Liver (tissue), 9 donors: ENCODE results near the gene SLC13A2. TPM values are rescaled to one million over a fixed set of nuclear protein-coding genes. Genes with fewer than 3 reads are reported as not detected.

ENCODE experiments used
- DNase-seq: peaks from one replicate; pipeline ENCODE4 v3.0.0-alpha.2; 2017; ENCODE audit warnings: low spot score
- H3K27ac ChIP-seq, 2 donors: one replicate each; pipeline ENCODE4 v1.7.0; 2013; ENCODE audit warnings: inconsistent platforms in 2 of 2, low read length in 2 of 2, control low read depth in 1 of 2, low read depth in 1 of 2, mild to moderate bottlenecking in 1 of 2
- H3K27me3 ChIP-seq, 4 donors: one replicate each; pipeline versions ENCODE4 v1.6.1 to v1.7.0; 2013; ENCODE audit warnings: low read length in 3 of 4, inconsistent platforms in 1 of 4, mild to moderate bottlenecking in 1 of 4, moderate library complexity in 1 of 4; ENCODE audit not compliant: control insufficient read depth in 4 of 4, insufficient read depth in 4 of 4
- H3K36me3 ChIP-seq, 4 donors: one replicate each; pipeline versions ENCODE4 v1.6.1 to v1.7.0; 2013; ENCODE audit warnings: low read length in 3 of 4, mild to moderate bottlenecking in 3 of 4, low read depth in 1 of 4, moderate library complexity in 1 of 4; ENCODE audit not compliant: control insufficient read depth in 4 of 4, insufficient read depth in 3 of 4
- H3K4me1 ChIP-seq, 4 donors: one replicate each; pipeline versions ENCODE4 v1.6.1 to v1.7.0; 2013; ENCODE audit warnings: low read length in 3 of 4, mild to moderate bottlenecking in 3 of 4, moderate library complexity in 1 of 4; ENCODE audit not compliant: control insufficient read depth in 4 of 4, insufficient read depth in 4 of 4
- H3K4me3 ChIP-seq, 3 donors: one replicate each; pipeline versions ENCODE4 v1.6.1 to v1.7.0; 2013; ENCODE audit warnings: low read length in 3 of 3, control low read depth in 1 of 3, low read depth in 1 of 3, mild to moderate bottlenecking in 1 of 3
- H3K9ac ChIP-seq, 2 donors: one replicate each; pipeline ENCODE4 v1.7.0; 2013; ENCODE audit warnings: low read length in 2 of 2, mild to moderate bottlenecking in 2 of 2, moderate library complexity in 2 of 2, control low read depth in 1 of 2, low read depth in 1 of 2
- H3K9me3 ChIP-seq, 4 donors: one replicate each; pipeline versions ENCODE4 v1.6.1 to v1.7.0; 2013; ENCODE audit warnings: low read length in 3 of 4; ENCODE audit not compliant: control insufficient read depth in 4 of 4
- ATF3 ChIP-seq: IDR thresholded peaks from 2 replicates; pipeline ENCODE4 v1.6.1; 2016; ENCODE audit warnings: antibody characterized with exemption
- EGR1 ChIP-seq, 2 donors: IDR thresholded peaks; 2 replicates each; pipeline ENCODE4 v1.6.1; 2016 to 2018; ENCODE audit warnings: antibody characterized with exemption in 2 of 2, low read depth in 2 of 2
- FOXA1 ChIP-seq: IDR thresholded peaks from 2 replicates; pipeline ENCODE4 v1.6.1; 2016; ENCODE audit warnings: antibody characterized with exemption
- GABPA ChIP-seq, 2 donors: IDR thresholded peaks in 1 of 2; conservative IDR thresholded peaks in 1 of 2; 2 replicates each; pipeline ENCODE4 v1.6.1; 2016; ENCODE audit warnings: antibody characterized with exemption in 2 of 2, mild to moderate bottlenecking in 1 of 2, moderate library complexity in 1 of 2
- HNF4A ChIP-seq, 2 donors: conservative IDR thresholded peaks; 2 replicates each; pipeline ENCODE4 v1.6.1; 2016; ENCODE audit warnings: antibody characterized with exemption in 2 of 2, mild to moderate bottlenecking in 2 of 2
- NR2F2 ChIP-seq: IDR thresholded peaks from 2 replicates; pipeline ENCODE4 v1.6.1; 2016; ENCODE audit warnings: antibody characterized with exemption
- RAD21 ChIP-seq, 2 donors: IDR thresholded peaks; 2 replicates each; pipeline ENCODE4 v1.6.1; 2016; ENCODE audit warnings: antibody characterized with exemption in 2 of 2, mild to moderate bottlenecking in 2 of 2
- RXRA ChIP-seq, 2 donors: IDR thresholded peaks; 2 replicates each; pipeline ENCODE4 v1.6.1; 2017 to 2018; ENCODE audit warnings: antibody characterized with exemption in 2 of 2, mild to moderate bottlenecking in 1 of 2
- SP1 ChIP-seq: IDR thresholded peaks from 2 replicates; pipeline ENCODE4 v1.6.1; 2018; ENCODE audit warnings: antibody characterized with exemption, mild to moderate bottlenecking
- TAF1 ChIP-seq: conservative IDR thresholded peaks from 2 replicates; pipeline ENCODE4 v1.6.1; 2016; ENCODE audit warnings: antibody characterized with exemption, mild to moderate bottlenecking
- YY1 ChIP-seq: IDR thresholded peaks from 2 replicates; pipeline ENCODE4 v1.6.1; 2016; ENCODE audit warnings: antibody characterized with exemption, mild to moderate bottlenecking
- WGBS: extraction: QIAGEN DNeasy Blood & Tissue Kit; methylation state at CpG from one replicate; pipeline ENCODE4 v1.1.7; 2013; 5-methylcytosine and 5-hydroxymethylcytosine counted together
- polyA plus RNA-seq, 2 donors: library from polyadenylated mRNA; stranded (reverse) in 1 of 2; unstranded in 1 of 2; fragments of 200-250 nt in 1 of 2; fragments of >200 nt in 1 of 2; fragmentation: Nextera tagmentation in 1 of 2; extraction: Ambion mirVana in 1 of 2; gene quantifications; one replicate each; pipeline versions ENCODE4 v1.2.1 to v1.2.3, GENCODE V29; 2013 to 2015
- total RNA-seq, 2 donors: library from RNA; depleted of rRNA; stranded (reverse); fragments of >200 nt; gene quantifications; one replicate each; pipeline ENCODE4 v1.2.3, GENCODE V29; 2014
- TF ChIP-seq, protein P1 (sequence below): IDR thresholded peaks from 2 replicates; pipeline ENCODE4 v1.6.1; 2016; ENCODE audit warnings: antibody characterized with exemption, mild to moderate bottlenecking
- TF ChIP-seq, protein P2 (sequence below): IDR thresholded peaks from 2 replicates; pipeline ENCODE4 v1.6.1; 2016; ENCODE audit warnings: antibody characterized with exemption
- donor health status: healthy.
- donor health status: healthy.
- donor health status: healthy.
- donor health status: healthy.
- donor health status: healthy.

SLC13A2 gene
- total and polyA plus RNA-seq, 4 donors: 0.10 to 0.52 (median 0.36) TPM

- TF ChIP-seq, protein P1, sequence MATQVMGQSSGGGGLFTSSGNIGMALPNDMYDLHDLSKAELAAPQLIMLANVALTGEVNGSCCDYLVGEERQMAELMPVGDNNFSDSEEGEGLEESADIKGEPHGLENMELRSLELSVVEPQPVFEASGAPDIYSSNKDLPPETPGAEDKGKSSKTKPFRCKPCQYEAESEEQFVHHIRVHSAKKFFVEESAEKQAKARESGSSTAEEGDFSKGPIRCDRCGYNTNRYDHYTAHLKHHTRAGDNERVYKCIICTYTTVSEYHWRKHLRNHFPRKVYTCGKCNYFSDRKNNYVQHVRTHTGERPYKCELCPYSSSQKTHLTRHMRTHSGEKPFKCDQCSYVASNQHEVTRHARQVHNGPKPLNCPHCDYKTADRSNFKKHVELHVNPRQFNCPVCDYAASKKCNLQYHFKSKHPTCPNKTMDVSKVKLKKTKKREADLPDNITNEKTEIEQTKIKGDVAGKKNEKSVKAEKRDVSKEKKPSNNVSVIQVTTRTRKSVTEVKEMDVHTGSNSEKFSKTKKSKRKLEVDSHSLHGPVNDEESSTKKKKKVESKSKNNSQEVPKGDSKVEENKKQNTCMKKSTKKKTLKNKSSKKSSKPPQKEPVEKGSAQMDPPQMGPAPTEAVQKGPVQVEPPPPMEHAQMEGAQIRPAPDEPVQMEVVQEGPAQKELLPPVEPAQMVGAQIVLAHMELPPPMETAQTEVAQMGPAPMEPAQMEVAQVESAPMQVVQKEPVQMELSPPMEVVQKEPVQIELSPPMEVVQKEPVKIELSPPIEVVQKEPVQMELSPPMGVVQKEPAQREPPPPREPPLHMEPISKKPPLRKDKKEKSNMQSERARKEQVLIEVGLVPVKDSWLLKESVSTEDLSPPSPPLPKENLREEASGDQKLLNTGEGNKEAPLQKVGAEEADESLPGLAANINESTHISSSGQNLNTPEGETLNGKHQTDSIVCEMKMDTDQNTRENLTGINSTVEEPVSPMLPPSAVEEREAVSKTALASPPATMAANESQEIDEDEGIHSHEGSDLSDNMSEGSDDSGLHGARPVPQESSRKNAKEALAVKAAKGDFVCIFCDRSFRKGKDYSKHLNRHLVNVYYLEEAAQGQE: no peak
- TF ChIP-seq RAD21 (IDR thresholded peaks at IDR 0.05): no peak
- no peak for TF ChIP-seq HNF4A (conservative IDR thresholded peaks at IDR 0.05)
- no peak for TF ChIP-seq GABPA (IDR thresholded peaks at IDR 0.05 in 1 of 2, conservative IDR thresholded peaks at IDR 0.05 in 1 of 2)
- no peak for TF ChIP-seq NR2F2
- TF ChIP-seq YY1: no peak
These were observed 19.2 kb downstream of the SLC13A2 start (continued) for GRCh38 chr17:28492352-28493310.

GRCh38 chr17:28493460-28493859, 20.0 kb downstream of the SLC13A2 start:
- Histone ChIP-seq H3K9ac (no peak overlapping the region), H3K27ac (no peak overlapping the region), H3K27me3 (no peaks in the 10 kb centered on the region), H3K36me3 (no peaks in the 10 kb centered on the region), H3K4me3 (no peak overlapping the region), H3K4me1 (peaks cover 5 to 13% (median 10%) of the 10 kb centered on the region in 4 donors), H3K9me3 (no peaks in the 10 kb centered on the region)
- TF ChIP-seq FOXA1: no peak
- no peak for TF ChIP-seq RXRA (IDR thresholded peaks at IDR 0.05)
- TF ChIP-seq, protein P2, sequence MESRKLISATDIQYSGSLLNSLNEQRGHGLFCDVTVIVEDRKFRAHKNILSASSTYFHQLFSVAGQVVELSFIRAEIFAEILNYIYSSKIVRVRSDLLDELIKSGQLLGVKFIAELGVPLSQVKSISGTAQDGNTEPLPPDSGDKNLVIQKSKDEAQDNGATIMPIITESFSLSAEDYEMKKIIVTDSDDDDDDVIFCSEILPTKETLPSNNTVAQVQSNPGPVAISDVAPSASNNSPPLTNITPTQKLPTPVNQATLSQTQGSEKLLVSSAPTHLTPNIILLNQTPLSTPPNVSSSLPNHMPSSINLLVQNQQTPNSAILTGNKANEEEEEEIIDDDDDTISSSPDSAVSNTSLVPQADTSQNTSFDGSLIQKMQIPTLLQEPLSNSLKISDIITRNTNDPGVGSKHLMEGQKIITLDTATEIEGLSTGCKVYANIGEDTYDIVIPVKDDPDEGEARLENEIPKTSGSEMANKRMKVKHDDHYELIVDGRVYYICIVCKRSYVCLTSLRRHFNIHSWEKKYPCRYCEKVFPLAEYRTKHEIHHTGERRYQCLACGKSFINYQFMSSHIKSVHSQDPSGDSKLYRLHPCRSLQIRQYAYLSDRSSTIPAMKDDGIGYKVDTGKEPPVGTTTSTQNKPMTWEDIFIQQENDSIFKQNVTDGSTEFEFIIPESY: no peak
- TF ChIP-seq EGR1 (IDR thresholded peaks at IDR 0.05; ENCODE audit: low read depth in 2 of 2): no peak
- no peak for TF ChIP-seq TAF1
- no peak for TF ChIP-seq ATF3
- no peak for TF ChIP-seq RAD21 (IDR thresholded peaks at IDR 0.05)
- TF ChIP-seq, protein P1: no peak
- TF ChIP-seq GABPA (IDR thresholded peaks at IDR 0.05 in 1 of 2, conservative IDR thresholded peaks at IDR 0.05 in 1 of 2): no peak
- no peak for TF ChIP-seq HNF4A (conservative IDR thresholded peaks at IDR 0.05)
- no peak for TF ChIP-seq SP1
- DNase-seq: no peak
- 77% methylated on average over 9 of the region's 9 CpGs for WGBS
